Fibroblast of mammary gland (primary cell): ENCODE measurements around the gene FAM20C.
"Not testable (repeated sequence)": the region's sequence is repeated elsewhere in the genome, so short reads cannot be mapped to it uniquely, and the experiment has no call there.

Source experiments
- DNase-seq: peaks from one replicate; pipeline ENCODE4 v3.0.0-alpha.2; 2010; ENCODE audit warnings: low read depth
- H3K4me3 ChIP-seq: 2 replicates; pipeline ENCODE4 v1.5.1; 2011; ENCODE audit warnings: low read depth, mild to moderate bottlenecking, low read length, moderate library complexity; ENCODE audit not compliant: control insufficient read depth
- CTCF ChIP-seq: conservative IDR thresholded peaks from 2 replicates; pipeline ENCODE4 v1.5.1; 2011; ENCODE audit warnings: low read depth, low read length, inconsistent platforms; ENCODE audit not compliant: control insufficient read depth, insufficient read depth

Gene FAM20C

GRCh38 chr7:260441-261281 lies 68.3 kb downstream of the FAM20C start:
- H3K4me3 ChIP-seq = no peak overlapping the region
- TF ChIP-seq CTCF = no peak
- DNase-seq = no peak

GRCh38 chr7:261341-262250 lies 69.2 kb downstream of the FAM20C start:
- DNase-seq = no peak
- TF ChIP-seq CTCF = no peak
- no peak overlapping the region for H3K4me3 ChIP-seq

GRCh38 chr7:262251-262572 lies 69.8 kb downstream of the FAM20C start:
- no peak for TF ChIP-seq CTCF
- DNase-seq = no peak
- no peak overlapping the region for H3K4me3 ChIP-seq

GRCh38 chr7:262631-263311 lies 70.4 kb downstream of the FAM20C start:
- DNase-seq, H3K4me3 ChIP-seq: not testable (repeated sequence)
- TF ChIP-seq CTCF = peak; percentile 1

GRCh38 chr7:263483-264351 lies 71.3 kb downstream of the FAM20C start:
- DNase-seq, H3K4me3 ChIP-seq: not testable (repeated sequence)
- peak; percentile 0 for TF ChIP-seq CTCF
